Keratinocyte (primary cell): ENCODE measurements around the gene DDX54.

Experiments
- CTCF ChIP-seq, 3 experiments: IDR thresholded peaks in 1 of 3; conservative IDR thresholded peaks in 1 of 3; optimal IDR thresholded peaks in 1 of 3; 2 replicates in 2 of 3; 3 replicates in 1 of 3; pipeline versions ENCODE3 to v1.5.1; 2011; ENCODE audit warnings: low read length in 3 of 3, mild to moderate bottlenecking in 3 of 3, moderate library complexity in 2 of 3, control low read depth in 1 of 3, inconsistent platforms in 1 of 3; ENCODE audit not compliant: insufficient read depth in 2 of 3; ENCODE audit errors: extremely low read depth in 1 of 3
- EZH2 ChIP-seq: IDR thresholded peaks from one replicate; pipeline ENCODE4 v1.6.1; 2012; ENCODE audit warnings: inconsistent platforms, mild to moderate bottlenecking, low read length, moderate library complexity

- TF ChIP-seq CTCF (optimal IDR thresholded peaks at IDR 0.05 in 1 of 3, IDR thresholded peaks at IDR 0.05 in 1 of 3, conservative IDR thresholded peaks at IDR 0.05 in 1 of 3; ENCODE audit: extremely low read depth in 1 of 3, insufficient read depth in 2 of 3, low read length in 3 of 3) (no peak), EZH2 (no peak)
Measured at GRCh38 chr12:113200021-113200797, 14.9 kb upstream of the DDX54 start.
